Peyer's patch (tissue), 4 donors: ENCODE results near the gene TAF11L4.

Experiments
- CTCF ChIP-seq, 6 experiments: fragments of 450-650 bp in 4 of 6; fragments of 200-600 bp in 2 of 6; sonication (generic) in 1 of 6; IDR thresholded peaks; one replicate each; pipeline ENCODE4 v1.5.1; 2017 to 2019; ENCODE audit warnings: antibody characterized with exemption in 6 of 6, mild to moderate bottlenecking in 3 of 6, moderate library complexity in 1 of 6
- POLR2A ChIP-seq, 2 donors: fragments of 450-650 bp; IDR thresholded peaks; one replicate each; pipeline ENCODE4 v1.5.1; 2017; ENCODE audit warnings: antibody characterized with exemption in 2 of 2, mild to moderate bottlenecking in 2 of 2, moderate library complexity in 2 of 2

GRCh38 chr5:17497446-17497845, 24.2 kb upstream of the TAF11L4 start:
- TF ChIP-seq CTCF (IDR thresholded peaks at IDR 0.05) (no peak), POLR2A (IDR thresholded peaks at IDR 0.05) (no peak)
